ENCODE data around the gene AFF3. TPM values are rescaled to one million over a fixed set of nuclear protein-coding genes. Genes with fewer than 3 reads are reported as not detected.

AFF3 gene
- total and polyA plus RNA-seq, 2 of the 8 experiments (the other 6 are each of a cell fraction or from before 2014, with no cell fraction given): 0.27 to 3.0 TPM

GRCh38 chr2:99949530-99949929 is 192.9 kb downstream of the AFF3 start (continued):
- TF ChIP-seq CHD7 (IDR thresholded peaks at IDR 0.05; ENCODE audit: insufficient replicate concordance, low read length) (no peak), TAF7 (optimal IDR thresholded peaks at IDR 0.05; ENCODE audit: borderline replicate concordance, low read depth, low read length) (no peak), BCL11A (IDR thresholded peaks at IDR 0.05; ENCODE audit: low read depth in 2 of 2, low read length in 2 of 2) (no peak)
